NCI-H2196 treated with DMSO at 0.1 percent for 48 hours (cell line): ENCODE results near the gene TMEM14A.
A peak's percentile ranks its signal among the peaks of the same experiment; 100 is the strongest.

Experiments
- DNase-seq: peaks from one replicate; lab custom pipeline; 2025; ENCODE audit not compliant: unreplicated experiment; lab: John Stamatoyannopoulos, UW

Gene TMEM14A

DNA sequence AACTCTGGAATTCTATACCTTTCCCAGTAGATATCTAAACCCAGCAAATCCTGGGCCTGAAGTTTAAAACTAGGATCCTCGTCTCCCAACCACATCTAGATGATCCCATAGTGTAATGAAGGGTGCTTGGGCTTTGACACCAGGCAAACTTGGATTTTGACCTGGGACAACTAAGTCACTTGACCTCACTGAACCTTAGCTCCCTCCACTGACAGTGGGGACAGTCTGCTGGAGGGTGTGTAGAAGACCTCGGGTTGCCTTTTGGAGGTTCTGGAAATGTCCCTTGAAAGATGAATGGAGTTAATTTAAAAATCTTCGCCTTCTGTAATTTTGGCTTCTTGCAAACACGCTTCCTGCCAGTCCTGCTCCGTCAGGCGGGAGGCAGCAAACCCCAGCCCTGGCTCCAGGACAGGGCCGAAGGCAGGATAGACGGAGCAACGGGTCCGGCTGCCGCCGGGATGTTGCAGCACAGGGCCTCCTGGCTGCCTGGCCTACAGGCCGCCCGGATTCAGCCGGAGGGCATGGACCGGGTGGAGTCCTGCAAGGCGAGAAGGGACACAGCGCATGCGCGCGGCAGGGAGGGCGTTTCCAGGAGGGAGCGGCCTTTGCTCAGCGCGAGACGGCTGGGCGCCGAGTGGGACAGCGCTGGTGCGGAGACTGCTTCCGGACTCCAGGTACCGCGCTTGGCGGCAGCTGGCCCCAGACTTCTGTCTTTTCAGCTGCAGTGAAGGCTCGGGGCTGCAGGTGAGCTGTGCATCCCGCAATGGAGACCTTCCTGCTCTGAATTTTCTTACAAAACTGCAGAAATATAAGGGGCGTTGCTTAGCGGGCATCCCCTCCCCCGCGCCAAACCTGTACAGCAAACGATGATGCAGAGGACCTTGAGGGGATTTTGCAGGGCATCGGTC, at the start of gene TMEM14A:
Gene TMEM14A (plus strand): TSS at position 612 of the 908 bp plus-strand sequence. CDS start 5,990 bp downstream, outside the sequence.
- peak; percentile 82 for DNase-seq

DNA sequence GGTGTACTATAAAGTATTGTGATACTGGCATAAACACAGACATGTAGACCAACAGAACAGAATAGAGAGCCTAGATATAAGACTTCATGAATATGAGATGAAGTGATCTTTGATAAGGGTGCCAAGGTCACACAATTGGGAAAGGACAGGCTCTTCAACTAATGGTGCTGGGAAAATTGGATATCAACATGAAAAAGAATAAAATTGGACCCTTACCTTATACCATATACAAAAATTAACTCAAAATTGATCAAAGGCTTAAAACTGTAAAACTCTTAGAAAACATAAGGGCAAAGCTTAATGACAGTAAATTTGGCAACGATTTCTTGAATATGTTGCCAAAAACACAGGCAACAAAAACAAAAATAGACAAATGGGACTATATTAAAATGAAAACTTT, 49.3 kb upstream of the TMEM14A start:
- DNase-seq = no peak

DNA sequence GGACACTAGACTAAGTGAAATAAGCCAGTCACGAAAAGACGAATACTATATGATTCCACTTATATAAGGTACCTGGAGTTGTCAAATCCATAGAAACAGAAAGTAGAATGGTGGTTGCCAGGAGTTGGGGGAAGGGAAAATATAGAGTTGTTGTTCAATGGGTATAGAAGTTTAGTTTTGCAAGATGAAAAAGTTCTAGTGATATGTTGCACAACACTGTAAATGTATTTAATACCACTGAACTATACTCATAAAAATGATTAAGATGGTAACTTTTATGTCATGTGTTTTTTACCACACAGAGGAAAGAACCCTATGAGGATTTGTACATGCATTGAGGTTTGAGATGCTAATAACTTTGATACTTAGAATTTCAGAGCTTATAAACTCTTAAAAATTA, 48.1 kb upstream of the TMEM14A start:
- DNase-seq = no peak

DNA sequence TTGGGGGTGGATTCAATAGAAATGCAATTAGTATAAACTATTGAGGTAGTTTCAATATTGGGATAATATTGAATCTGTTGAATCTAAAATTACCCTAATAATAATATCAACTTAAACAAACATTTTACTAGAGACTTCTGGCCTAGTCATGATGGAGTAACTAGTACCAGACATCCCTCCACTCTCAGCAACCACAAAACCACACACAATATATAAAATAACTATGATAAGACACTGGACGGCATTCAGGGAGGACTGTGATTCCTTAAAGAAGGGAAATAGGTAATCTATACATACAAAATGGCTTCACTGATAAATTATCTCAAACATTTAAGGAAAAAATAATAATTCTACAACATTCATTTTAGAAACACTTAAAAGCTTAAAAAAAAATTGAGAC, 38.9 kb upstream of the TMEM14A start:
- DNase-seq = no peak

DNA sequence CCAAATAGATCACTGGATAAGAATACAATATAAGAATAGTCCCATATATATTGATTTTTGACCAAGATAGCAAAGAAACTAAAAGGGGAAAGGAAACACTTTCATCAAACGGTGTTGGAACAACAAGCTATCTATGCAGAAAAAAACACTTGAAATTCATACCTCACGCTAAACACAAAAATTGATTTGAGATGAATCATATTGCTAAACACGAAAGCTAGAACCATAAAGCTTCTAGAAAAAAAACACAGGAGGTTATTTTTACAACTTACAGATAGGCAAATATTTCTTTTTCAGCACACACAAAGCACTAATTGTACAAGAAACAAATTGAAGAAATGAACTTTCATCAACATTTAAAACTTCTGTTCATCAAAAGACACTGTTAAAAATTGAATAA, 36.7 kb upstream of the TMEM14A start:
- no peak for DNase-seq

- DNase-seq = no peak
Measured at GRCh38 chr6:52635049-52635577, 35.8 kb upstream of the TMEM14A start.

DNA sequence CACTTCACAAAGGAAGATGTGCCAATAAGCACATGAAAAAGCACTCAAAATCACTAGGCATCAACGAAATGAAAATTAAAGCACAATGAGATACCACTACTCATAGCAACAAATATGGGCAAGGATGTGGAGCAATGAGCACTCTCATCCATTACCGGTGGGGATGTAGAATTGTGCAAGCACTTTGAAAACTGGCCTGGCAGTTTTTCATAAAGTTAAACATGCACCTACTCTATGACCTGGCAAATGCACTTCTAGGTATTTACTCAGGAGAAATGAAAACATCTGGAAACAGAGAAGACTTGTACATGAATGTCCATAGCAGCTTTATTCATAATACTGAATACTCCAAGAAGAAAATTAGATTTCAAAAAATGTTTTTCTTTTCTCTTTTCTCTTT, 34.1 kb upstream of the TMEM14A start:
- no peak for DNase-seq

DNA sequence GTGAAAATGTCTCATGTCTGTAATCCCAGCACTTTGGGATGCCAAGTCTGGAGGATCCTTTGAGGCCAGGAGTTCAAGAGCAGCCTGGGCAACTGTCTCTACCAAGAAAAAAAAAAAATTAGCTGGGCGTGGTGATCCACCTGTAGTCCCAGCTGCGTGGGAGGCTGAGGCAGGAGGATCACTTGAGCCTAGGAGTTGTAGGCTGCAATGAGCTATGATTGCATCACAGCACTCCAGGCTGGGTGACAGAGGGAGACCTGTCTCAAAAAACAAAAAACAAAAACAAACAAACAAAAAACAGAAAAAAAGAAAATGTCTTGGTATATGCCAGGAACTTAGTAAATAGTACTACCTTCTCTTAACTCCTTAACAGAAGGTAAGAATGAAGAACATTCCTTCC, 31.4 kb upstream of the TMEM14A start:
- no peak for DNase-seq

DNA sequence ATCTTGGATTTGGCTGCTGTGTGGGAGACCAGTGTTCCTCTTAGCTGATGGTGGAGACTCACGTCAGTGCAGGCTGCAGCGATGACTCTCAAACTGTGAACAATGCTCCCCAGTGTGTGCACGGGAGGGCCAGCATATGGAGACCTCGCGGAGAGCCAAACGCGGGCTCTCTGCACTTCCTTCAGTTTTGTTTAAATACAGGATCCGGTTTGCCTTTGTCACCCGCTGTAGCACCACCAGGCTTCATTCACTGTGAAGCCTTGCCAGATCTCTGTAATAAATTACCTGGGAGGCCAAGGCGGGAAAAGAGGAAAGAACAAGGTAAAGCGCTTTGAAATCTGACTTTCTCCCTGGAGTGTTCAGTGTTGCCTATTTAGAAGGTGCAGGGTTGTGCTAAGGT, 30.7 kb upstream of the TMEM14A start:
- DNase-seq = no peak

DNA sequence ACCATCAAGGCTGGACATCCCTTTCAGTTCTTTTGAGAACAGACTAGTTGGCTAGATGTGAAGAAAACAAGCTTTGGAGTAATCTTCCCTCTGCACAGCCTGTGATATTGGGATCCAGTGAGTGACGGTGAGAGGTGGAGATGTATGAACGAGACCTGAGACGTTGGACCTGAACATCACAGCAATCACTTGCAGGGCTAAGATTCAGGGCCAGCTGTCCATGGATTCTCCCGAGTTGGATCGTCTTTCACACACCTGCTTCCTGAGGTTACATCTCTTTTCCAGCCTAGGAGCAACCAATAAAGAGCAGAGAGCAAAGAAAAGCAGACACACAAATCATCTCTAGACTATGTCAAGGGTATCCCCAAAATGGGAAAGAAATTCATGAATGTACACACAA, 30.0 kb upstream of the TMEM14A start:
- no peak for DNase-seq

GRCh38 chr6:52641388-52641787, 29.5 kb upstream of the TMEM14A start:
- DNase-seq = no peak

DNA sequence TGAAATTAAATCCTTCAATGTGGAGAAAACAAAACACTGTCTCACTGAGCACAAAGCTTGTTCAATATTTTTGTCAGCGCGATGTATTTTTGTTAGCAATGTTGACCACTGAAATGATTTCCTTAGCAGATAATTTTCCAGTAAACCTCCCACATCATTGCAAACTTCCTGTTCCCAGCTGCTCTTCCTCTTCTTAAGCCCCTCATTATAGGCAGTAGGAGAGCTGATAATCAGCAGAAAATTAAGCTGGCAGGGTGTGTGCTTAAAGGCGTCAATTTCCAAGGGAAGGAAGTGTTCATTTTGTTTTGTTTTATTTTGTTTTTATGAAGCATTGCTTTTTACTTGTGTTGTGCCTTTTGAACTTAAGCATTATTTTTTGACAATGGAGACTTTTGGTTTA, 29.1 kb upstream of the TMEM14A start:
- no peak for DNase-seq

DNA sequence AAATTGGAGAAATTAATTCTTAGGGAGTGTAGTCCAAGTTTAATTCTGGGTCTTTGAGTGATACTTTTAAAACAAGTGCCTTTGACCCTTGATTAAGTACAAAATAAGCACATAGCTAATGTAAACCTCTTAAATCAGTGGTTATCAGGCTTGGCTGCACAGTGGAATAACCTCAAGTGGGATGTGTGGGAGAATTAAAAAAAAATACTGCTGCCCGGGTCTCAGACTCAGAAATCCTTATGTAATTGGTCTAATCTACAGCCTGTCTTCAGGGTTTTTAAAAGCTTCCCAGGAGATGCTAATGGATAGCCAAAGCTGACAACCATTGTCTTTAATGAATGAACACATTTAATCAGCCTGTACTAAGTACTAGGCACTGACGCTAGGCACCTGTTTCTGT, 28.5 kb upstream of the TMEM14A start:
- no peak for DNase-seq

- DNase-seq = no peak
Measured at GRCh38 chr6:52643158-52643557, 27.8 kb upstream of the TMEM14A start.

DNA sequence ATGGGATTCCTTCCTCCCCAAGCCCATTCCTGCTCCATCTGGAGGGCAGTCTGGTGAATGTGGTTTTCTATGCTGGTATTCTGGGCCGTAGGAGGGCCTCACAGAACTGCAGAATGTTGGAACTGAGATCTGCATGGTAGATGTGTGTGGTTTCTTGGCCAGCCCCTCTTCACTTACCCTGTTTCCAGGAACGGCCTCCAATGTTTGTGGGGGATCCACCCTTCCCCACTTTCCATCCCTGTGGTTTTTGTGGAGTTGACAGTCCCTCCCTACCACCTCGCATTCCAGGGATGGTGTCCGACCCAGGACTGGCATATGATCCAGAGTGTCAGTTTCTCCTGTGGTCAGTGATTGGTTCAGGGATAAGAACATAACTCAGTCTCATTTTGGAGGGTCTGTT, 26.7 kb upstream of the TMEM14A start:
- DNase-seq = no peak

DNA sequence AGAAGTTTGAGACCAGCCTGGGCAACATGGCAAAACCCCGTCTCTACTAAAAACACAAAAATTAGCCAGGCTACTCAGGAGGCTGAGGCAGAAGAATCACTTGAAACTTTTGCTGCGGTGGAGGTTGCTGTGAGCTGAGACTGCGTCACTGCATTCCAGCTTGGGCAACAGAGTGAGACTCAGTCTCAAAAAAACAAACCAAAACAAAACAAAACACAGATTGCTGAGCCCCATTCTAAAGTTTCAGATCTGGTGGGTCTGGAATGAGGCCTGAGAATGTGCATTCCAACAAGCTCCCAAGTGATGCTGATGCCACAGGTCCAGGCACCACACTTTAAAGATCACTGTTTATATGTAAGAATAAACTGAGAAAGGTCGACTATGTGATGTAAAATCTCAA, 24.9 kb upstream of the TMEM14A start:
- DNase-seq = no peak

DNA sequence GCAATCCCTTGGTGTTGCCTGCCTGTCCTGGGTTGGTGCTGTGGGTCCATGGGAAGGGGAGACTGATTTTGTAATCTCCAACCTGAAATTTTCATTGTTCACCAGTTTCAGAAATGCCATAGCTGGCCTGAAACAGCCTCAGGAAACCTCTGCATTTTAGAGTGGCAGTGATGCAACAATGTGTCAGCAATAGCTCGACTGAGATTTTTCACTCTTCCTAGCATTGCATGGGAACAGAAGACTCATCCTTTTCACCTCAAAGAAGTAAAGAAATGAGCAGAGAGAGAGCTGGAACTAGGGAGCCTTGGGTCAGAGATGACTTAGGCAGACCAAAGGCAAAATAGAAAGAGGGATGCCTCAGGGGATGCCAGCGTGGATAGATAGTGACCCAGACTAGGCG, 23.7 kb upstream of the TMEM14A start:
- no peak for DNase-seq

DNA sequence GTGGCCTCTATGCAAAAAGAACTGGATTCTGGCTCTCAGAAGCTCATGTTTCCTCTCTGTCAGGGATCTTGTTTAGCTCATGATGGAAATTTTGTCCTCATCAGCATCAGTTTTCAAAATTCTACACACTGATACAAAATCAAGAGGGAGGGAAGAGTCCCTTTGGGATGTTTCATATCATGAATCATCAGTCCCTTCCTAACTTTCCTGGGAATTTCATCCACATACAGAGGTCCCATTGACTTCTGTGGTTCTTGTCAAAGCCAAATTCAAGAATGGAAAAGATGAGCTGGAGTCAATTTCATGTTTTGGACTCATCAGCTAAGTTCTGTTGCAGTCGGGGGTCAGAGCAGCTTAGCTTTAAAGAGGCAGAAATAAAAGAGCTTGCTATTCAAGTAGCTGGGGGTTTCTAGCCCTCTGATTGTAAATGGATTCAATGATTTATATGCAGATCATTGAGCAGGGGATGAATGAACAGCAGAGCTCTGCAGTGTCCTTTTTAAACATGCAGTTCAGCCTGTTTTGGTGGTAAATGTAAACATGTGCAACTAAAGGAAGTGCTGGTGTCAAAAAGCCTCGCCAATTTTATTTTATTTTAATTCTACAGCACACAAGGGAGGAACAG, 21.3 kb upstream of the TMEM14A start:
- no peak for DNase-seq

DNA sequence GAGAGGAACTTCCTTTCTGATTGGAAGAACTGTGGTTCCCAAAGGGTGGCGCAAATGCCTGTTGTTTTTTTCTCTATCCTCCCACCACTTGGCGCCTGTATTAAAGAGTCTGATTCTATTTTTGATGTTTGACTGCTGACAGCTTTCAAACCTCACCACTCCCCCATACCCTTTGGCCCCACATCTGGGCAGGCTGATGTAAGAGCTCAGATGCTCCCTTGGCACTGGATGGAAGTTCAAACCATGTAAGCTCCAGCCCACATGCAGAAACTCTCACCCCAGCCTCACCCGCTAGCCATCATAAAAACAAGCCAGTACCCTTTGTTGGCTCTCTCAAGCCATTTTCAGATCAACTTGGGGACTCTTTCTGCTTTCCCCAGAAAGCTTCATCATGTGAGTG, 20.0 kb upstream of the TMEM14A start:
- no peak for DNase-seq

GRCh38 chr6:52653151-52653550, 17.8 kb upstream of the TMEM14A start:
- no peak for DNase-seq

DNA sequence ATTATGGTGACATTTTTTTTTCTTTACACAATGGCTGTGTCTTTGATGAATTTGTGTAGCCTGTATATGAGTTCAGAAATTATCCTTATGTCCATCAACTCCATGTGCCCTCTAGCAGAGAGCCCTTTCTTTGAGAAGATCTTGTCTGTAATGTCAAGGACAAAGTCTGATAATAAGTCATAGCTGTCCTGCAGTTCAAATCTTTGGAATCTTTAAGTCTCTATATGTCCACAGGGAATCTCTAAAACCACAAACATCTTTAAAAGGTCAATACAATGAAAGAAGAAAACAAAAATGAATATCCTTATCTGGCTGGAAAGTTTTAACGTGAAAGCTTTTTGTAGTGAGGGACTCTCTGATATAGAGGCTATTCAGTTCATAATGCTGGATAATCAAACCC, 16.9 kb upstream of the TMEM14A start:
- no peak for DNase-seq

GRCh38 chr6:52654592-52654991, 16.3 kb upstream of the TMEM14A start:
- DNase-seq = no peak
